ENCODE measurements around the gene MKRN3. TPM values are rescaled to one million over a fixed set of nuclear protein-coding genes. Genes with fewer than 3 reads are reported as not detected.

MKRN3 gene
- polyA plus RNA-seq, 1 experiment: 1.2 TPM

GRCh38 chr15:23548071-23548470, 17.4 kb upstream of the MKRN3 start:
- POLR2A ChIA-PET: no interaction called here
- Histone ChIP-seq H3K4me3 (ENCODE audit: low read depth, low read length) (no peak overlapping the region), H3K9me3 (ENCODE audit: control insufficient read depth, insufficient read depth, low read length) (peaks cover 2% of the 10 kb centered on the region; the same call in 1 of the 2 replicates), H3K27me3 (ENCODE audit: control insufficient read depth, insufficient read depth, low read length) (no peaks in the 10 kb centered on the region), H3K27ac (ENCODE audit: low read depth, low read length) (no peak overlapping the region)
- CTCF ChIA-PET: no interaction called here
- no peak for DNase-seq (ENCODE audit: low read depth, low spot score)
- TF ChIP-seq, protein P1, sequence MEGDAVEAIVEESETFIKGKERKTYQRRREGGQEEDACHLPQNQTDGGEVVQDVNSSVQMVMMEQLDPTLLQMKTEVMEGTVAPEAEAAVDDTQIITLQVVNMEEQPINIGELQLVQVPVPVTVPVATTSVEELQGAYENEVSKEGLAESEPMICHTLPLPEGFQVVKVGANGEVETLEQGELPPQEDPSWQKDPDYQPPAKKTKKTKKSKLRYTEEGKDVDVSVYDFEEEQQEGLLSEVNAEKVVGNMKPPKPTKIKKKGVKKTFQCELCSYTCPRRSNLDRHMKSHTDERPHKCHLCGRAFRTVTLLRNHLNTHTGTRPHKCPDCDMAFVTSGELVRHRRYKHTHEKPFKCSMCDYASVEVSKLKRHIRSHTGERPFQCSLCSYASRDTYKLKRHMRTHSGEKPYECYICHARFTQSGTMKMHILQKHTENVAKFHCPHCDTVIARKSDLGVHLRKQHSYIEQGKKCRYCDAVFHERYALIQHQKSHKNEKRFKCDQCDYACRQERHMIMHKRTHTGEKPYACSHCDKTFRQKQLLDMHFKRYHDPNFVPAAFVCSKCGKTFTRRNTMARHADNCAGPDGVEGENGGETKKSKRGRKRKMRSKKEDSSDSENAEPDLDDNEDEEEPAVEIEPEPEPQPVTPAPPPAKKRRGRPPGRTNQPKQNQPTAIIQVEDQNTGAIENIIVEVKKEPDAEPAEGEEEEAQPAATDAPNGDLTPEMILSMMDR (IDR thresholded peaks at IDR 0.05; ENCODE audit: low read depth, low read length): no peak

DNA sequence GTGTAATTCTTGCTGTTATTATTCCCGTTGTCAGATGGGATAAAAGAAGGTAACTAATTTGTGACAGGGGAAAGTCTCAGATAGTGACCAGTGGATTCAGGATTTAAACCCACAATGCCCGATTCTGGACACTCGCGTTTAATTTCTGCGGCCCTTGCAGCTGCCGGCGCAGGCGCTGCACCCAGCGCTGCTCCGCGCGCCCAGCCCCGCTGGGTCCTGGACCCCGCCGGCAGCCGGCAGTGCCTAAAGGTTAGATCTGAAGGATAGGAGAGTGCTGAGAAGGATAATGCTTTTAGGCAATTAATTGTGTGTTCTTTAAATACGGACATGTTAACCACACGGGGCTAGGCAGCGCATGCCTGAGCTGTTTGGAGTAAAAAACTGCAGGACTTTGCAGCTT, 3.6 kb upstream of the MKRN3 start:
- no peak overlapping the region for H3K4me3 ChIP-seq (ENCODE audit: low read depth, low read length)
- H3K27ac ChIP-seq (ENCODE audit: low read depth, low read length): no peak overlapping the region
- H3K9me3 ChIP-seq (ENCODE audit: control insufficient read depth, insufficient read depth, low read length): peaks cover 22% of the 10 kb centered on the region
- ChIA-PET CTCF (no interaction called here), POLR2A (no interaction called here)
- TF ChIP-seq, protein P1 (IDR thresholded peaks at IDR 0.05; ENCODE audit: low read depth, low read length): no peak
- H3K27me3 ChIP-seq (ENCODE audit: control insufficient read depth, insufficient read depth, low read length): no peaks in the 10 kb centered on the region
- no peak for DNase-seq (ENCODE audit: low read depth, low spot score)

- CTCF ChIA-PET: no interaction called here
- POLR2A ChIA-PET: interaction anchor here (0.7 kb wide), 1 partner anchor 1311 kb away, joined by 3 read pairs; no protein-coding TSS in a partner anchor
- Histone ChIP-seq H3K9me3 (ENCODE audit: control insufficient read depth, insufficient read depth, low read length) (peaks cover 23% of the 10 kb centered on the region), H3K27me3 (ENCODE audit: control insufficient read depth, insufficient read depth, low read length) (no peaks in the 10 kb centered on the region), H3K4me3 (ENCODE audit: low read depth, low read length) (peak overlapping the region; percentile 60), H3K27ac (ENCODE audit: low read depth, low read length) (peak overlapping the region; percentile 47)
- TF ChIP-seq, protein P1 (IDR thresholded peaks at IDR 0.05; ENCODE audit: low read depth, low read length): no peak
- DNase-seq (ENCODE audit: low read depth, low spot score): no peak
Observed at GRCh38 chr15:23564821-23565394, 566 bp upstream of the MKRN3 start.

DNA sequence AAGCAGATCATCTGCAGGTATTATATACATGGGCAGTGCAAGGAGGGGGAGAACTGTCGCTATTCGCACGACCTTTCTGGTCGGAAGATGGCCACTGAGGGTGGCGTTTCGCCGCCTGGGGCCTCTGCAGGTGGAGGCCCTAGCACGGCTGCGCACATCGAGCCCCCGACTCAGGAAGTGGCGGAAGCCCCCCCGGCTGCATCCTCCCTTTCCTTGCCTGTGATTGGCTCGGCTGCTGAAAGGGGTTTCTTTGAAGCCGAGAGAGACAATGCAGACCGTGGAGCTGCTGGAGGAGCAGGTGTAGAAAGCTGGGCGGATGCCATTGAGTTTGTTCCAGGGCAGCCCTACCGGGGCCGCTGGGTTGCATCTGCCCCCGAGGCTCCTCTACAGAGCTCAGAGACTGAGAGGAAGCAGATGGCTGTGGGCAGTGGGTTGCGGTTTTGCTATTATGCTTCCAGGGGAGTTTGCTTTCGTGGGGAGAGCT, 639 bp downstream of the MKRN3 start:
- CTCF ChIA-PET: no interaction called here
- TF ChIP-seq, protein P1 (IDR thresholded peaks at IDR 0.05; ENCODE audit: low read depth, low read length): no peak
- Histone ChIP-seq H3K27ac (ENCODE audit: low read depth, low read length) (no peak overlapping the region), H3K9me3 (ENCODE audit: control insufficient read depth, insufficient read depth, low read length) (peaks cover 23% of the 10 kb centered on the region), H3K4me3 (ENCODE audit: low read depth, low read length) (peak overlapping the region; percentile 69), H3K27me3 (ENCODE audit: control insufficient read depth, insufficient read depth, low read length) (no peaks in the 10 kb centered on the region)
- POLR2A ChIA-PET: no interaction called here
- DNase-seq (ENCODE audit: low read depth, low spot score): no peak

- peaks cover 23% of the 10 kb centered on the region for H3K9me3 ChIP-seq (ENCODE audit: control insufficient read depth, insufficient read depth, low read length)
- CTCF ChIA-PET: no interaction called here
- no peaks in the 10 kb centered on the region for H3K27me3 ChIP-seq (ENCODE audit: control insufficient read depth, insufficient read depth, low read length)
- TF ChIP-seq, protein P1 (IDR thresholded peaks at IDR 0.05; ENCODE audit: low read depth, low read length): no peak
- H3K27ac ChIP-seq (ENCODE audit: low read depth, low read length): no peak overlapping the region
- peak overlapping the region; percentile 69 for H3K4me3 ChIP-seq (ENCODE audit: low read depth, low read length)
- DNase-seq (ENCODE audit: low read depth, low spot score): no peak
- POLR2A ChIA-PET: no interaction called here
Observed at GRCh38 chr15:23566651-23567050, 1.2 kb downstream of the MKRN3 start.

All from AG04450 (cell line).